GM10248 (cell line): ENCODE measurements around the gene MYL2.
"Not testable (repeated sequence)": the region's sequence is repeated elsewhere in the genome, so short reads cannot be mapped to it uniquely, and the experiment has no call there.

Experiments
- CTCF ChIA-PET: fragments of 300-600 bp; sonication (Branson Sonifier 250); formaldehyde crosslinking; extraction: SDS; loops from one replicate; lab custom pipeline; 2021; ENCODE audit warnings: antibody characterized with exemption; lab: Yijun Ruan, JAX
- POLR2A ChIA-PET: fragments of 350-650 bp; sonication (Branson Sonifier 250); formaldehyde crosslinking; extraction: SDS; loops from one replicate; lab custom pipeline; 2020; ENCODE audit warnings: antibody characterized with exemption; lab: Yijun Ruan, JAX
- DNase-seq: peaks from one replicate; pipeline ENCODE4 v3.0.0; 2012; ENCODE audit errors: extremely low spot score
- TF ChIP-seq, protein P1 (sequence below): IDR thresholded peaks from 2 replicates; pipeline ENCODE4 v1.5.1; 2012; ENCODE audit warnings: mild to moderate bottlenecking, low read depth; ENCODE audit errors: extremely low read depth, missing control alignments, control extremely low read depth

Gene MYL2, protein sequence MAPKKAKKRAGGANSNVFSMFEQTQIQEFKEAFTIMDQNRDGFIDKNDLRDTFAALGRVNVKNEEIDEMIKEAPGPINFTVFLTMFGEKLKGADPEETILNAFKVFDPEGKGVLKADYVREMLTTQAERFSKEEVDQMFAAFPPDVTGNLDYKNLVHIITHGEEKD

DNA sequence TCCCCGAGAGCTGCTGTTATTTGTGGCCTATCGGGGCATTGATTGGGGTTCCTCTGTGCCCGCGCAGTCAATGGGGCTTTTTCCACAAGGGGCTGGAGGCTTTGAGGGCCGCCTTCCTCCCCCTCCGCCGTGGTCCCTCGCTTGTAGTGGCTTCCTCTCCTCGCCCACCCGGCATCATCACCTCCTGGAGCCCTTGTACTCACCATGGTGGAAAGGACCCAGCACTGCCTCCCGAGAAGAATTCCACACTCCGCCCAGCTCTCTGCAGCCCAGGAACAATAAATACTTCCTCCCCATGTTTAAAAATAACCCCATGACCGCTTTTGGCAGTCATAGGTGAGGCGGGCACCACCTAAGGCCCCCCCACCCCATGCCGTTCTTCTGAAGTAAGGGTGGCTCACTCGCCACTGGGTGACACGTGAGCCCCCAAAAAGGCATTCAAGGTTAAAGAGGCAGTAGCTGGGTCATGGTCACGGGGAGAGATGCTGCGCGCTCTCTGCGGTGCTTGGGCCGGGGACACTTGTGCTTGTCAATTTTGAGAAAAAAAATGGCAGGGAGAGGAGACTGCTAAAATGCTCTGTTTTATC lies at the start of gene MYL2:
Gene MYL2 (minus strand): TSS at position 256 of the 587 bp plus-strand sequence. CDS start 50 bp downstream, at position 206.
- ChIA-PET POLR2A (interaction anchor here (0.5 kb wide), 1 partner anchor 714 kb away, joined by 3 read pairs; no protein-coding TSS in a partner anchor), CTCF (no interaction called here)
- TF ChIP-seq, protein P1, sequence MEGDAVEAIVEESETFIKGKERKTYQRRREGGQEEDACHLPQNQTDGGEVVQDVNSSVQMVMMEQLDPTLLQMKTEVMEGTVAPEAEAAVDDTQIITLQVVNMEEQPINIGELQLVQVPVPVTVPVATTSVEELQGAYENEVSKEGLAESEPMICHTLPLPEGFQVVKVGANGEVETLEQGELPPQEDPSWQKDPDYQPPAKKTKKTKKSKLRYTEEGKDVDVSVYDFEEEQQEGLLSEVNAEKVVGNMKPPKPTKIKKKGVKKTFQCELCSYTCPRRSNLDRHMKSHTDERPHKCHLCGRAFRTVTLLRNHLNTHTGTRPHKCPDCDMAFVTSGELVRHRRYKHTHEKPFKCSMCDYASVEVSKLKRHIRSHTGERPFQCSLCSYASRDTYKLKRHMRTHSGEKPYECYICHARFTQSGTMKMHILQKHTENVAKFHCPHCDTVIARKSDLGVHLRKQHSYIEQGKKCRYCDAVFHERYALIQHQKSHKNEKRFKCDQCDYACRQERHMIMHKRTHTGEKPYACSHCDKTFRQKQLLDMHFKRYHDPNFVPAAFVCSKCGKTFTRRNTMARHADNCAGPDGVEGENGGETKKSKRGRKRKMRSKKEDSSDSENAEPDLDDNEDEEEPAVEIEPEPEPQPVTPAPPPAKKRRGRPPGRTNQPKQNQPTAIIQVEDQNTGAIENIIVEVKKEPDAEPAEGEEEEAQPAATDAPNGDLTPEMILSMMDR, result no peak
- DNase-seq, result no peak

DNA sequence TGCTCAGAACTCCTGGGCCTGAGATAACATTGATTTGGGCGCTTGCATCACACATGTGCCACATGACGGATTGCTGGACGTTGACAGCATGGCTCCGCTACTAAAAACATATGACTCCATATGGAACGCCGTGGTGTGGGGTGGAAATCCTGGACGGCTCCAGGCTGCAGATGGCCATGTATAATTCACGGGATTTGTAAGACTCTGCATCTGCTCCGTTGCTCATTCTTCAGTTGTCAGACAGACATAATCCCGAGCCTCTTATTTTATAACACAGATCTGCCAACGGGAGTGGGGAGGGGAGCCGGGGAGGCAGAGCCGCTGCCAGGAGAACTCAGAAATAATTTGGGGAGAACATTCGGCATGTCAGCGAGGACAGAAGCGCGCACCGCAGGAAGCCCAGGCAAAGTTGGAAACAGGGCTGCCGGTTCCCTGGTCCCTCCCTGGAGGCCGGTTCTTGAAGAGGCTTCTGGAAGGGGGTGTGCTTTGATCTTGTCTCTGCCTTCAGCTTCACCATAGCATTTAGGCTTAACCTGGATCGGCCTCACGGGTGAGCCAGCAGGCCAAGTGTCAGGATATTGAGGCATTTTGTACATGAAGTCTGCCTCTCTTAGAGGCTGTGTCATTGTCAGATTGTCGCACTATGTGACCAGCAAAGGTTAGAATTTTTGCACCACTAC lies 45.8 kb upstream of the MYL2 start:
- TF ChIP-seq, protein P1, result no peak
- CTCF ChIA-PET, result interaction anchor here (1.7 kb wide), 1 partner anchor 10 kb away, joined by 6 read pairs; no protein-coding TSS in a partner anchor
- POLR2A ChIA-PET, result no interaction called here
- no peak for DNase-seq

DNA sequence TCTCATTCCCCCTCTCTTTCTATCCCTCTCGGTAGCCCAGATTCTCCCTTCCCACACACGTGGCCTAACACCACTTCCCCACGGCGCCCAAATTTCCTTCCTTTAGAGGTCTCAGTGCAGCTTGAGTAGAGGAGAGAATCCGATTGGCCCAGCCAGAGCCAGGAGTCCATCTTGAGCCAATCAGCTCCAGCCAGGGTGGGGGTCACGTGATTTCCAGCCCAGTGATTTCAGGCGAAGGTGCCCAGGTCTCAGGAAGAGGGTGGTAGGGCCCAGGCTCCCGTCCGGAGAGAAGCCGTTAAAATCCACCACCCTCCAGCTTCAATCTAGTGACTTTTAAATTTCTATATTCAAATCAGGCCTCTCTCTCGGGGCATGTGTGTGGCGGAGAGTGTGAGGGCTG lies 45.2 kb upstream of the MYL2 start:
- POLR2A ChIA-PET, result no interaction called here
- no peak for DNase-seq
- TF ChIP-seq, protein P1, result no peak
- CTCF ChIA-PET, result interaction anchor here (1.2 to 1.7 kb wide), 2 partner anchors 10 to 70 kb away, joined by 4 to 6 read pairs; no protein-coding TSS in a partner anchor

DNA sequence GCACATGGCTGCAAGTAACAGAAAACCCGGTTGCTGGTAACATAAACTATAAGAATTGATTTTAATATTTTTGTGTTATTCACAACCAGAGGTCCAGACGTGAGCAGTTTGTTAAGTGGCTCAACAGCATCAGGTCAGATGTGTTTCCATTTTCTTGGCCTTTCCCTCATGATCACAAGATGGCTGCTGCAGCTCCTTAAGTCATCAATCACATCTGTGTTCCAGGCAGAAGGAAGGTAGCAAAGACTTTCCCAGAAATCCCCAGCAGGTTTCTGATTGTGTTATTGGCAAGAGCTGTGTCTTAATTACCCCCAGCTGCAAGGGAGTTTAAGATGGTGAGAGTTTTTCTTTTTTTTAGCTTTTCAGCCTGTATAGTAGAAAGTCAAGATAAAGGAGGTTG lies 40.4 kb upstream of the MYL2 start:
- ChIA-PET CTCF (interaction anchor here (1.7 kb wide), 1 partner anchor 23 kb away, joined by 4 read pairs; no protein-coding TSS in a partner anchor), POLR2A (no interaction called here)
- TF ChIP-seq, protein P1, result no peak
- no peak for DNase-seq

DNA sequence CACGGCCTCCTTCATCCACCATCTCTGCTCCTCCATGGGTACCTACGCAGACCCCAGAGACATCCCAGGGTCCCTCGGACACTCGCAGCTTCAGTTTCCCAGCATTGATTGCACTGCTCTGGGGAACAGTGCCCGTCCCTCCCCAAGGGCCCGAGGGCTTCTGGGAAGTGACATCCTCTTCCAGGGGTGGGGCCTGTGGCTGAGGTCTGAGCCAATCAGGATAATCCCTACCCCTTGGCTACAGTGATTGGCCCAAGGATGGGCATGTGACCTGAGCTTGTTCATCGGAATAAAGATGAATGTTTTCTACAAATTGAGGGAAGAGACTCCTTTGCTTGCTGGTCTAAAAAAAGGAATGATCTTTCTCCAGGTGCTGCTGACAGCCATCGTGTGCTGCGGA lies 37.3 kb upstream of the MYL2 start:
- TF ChIP-seq, protein P1, result no peak
- POLR2A ChIA-PET, result no interaction called here
- DNase-seq, result no peak
- CTCF ChIA-PET, result no interaction called here

DNA sequence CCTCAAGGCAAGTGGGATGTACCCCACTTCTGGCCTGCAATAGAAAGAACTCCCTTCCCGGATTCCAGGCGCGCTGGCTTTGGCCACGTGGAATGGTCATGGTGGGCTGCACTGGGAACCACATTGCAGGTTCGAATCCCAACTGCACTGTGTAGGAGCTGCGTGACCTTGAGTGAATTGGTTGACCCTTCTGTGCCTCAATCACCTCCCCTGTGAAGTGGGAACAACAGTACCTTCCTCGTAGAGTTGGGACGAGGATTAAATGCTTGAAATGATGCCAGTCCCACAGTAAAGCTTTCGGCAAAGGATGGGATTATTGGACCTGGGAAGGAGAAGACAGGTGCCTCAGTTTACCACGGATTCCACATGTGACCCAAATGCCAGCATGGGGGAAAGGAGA lies 36.8 kb upstream of the MYL2 start:
- TF ChIP-seq, protein P1, result no peak
- ChIA-PET CTCF (no interaction called here), POLR2A (no interaction called here)
- no peak for DNase-seq

DNA sequence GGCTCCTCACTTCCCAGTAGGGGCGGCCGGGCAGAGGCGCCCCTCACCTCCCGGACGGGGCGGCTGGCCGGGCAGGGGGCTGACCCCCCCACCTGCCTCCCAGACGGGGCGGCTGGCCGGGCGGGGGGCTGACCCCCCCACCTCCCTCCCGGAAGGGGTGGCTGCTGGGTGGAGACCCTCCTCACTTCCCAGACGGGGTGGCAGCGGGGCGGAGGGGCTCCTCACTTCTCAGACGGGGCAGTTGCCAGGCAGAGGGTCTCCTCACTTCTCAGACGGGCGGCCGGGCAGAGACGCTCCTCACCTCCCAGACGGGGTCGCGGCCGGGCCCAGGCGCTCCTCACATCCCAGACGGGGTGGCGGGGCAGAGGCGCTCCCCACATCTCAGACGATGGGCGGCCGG lies 30.5 kb upstream of the MYL2 start:
- POLR2A ChIA-PET, DNase-seq, CTCF ChIA-PET: not testable (repeated sequence)

DNA sequence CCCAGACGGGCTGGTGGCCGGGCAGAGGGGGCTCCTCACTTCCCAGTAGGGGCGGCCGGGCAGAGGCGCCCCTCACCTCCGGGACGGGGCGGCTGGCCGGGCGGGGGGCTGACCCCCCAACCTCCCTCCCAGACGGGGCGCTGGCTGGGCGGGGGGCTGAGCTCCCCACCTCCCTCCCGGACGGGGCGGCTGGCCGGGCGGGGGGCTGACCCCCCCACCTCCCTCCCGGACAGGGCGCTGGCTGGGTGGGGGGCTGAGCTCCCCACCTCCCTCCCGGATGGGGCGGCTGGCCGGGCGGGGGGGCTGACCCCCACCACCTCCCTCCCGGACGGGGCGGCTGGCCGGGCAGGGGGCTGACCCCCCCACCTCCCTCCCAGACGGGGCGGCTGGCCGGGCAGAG lies 30.1 kb upstream of the MYL2 start:
- DNase-seq, CTCF ChIA-PET, POLR2A ChIA-PET: not testable (repeated sequence)
